SK-N-SH treated with all-trans-retinoic acid at 6 μM for 48 hours (cell line): ENCODE data around the gene GRIP1.

ENCODE experiments used
- ARNTL ChIP-seq: fragments of 450-650 bp; formaldehyde crosslinking; IDR thresholded peaks from 2 replicates; pipeline ENCODE4 v1.5.0; 2020; ENCODE audit warnings: low read depth, mild to moderate bottlenecking, moderate library complexity, borderline replicate concordance
- CREB5 ChIP-seq: fragments of 250-450 bp; sonication (Bioruptor Pico); IDR thresholded peaks from 2 replicates; pipeline ENCODE4 v1.5.1; 2020; ENCODE audit warnings: low read depth, mild to moderate bottlenecking, moderate library complexity
- ESRRG ChIP-seq: fragments of 250-450 bp; sonication (Bioruptor Pico); IDR thresholded peaks from 2 replicates; pipeline ENCODE4 v1.6.1; 2021; ENCODE audit warnings: mild to moderate bottlenecking
- PATZ1 ChIP-seq: fragments of 250-450 bp; sonication (Bioruptor Pico); IDR thresholded peaks from 2 replicates; pipeline ENCODE4 v1.8.0; 2020; ENCODE audit warnings: mild to moderate bottlenecking, moderate library complexity, borderline replicate concordance
- POU6F1 ChIP-seq: fragments of 250-450 bp; sonication (Bioruptor Pico); IDR thresholded peaks from 2 replicates; pipeline ENCODE4 v1.8.0; 2021; ENCODE audit warnings: low read depth, mild to moderate bottlenecking, moderate library complexity, borderline replicate concordance
- PPARA ChIP-seq: fragments of 250-450 bp; sonication (Bioruptor Pico); IDR thresholded peaks from 2 replicates; pipeline ENCODE4 v1.5.0; 2020; ENCODE audit warnings: mild to moderate bottlenecking, borderline replicate concordance
- RARB ChIP-seq: fragments of 250-450 bp; sonication (Bioruptor Pico); IDR thresholded peaks from 2 replicates; pipeline ENCODE4 v1.8.0; 2021; ENCODE audit warnings: mild to moderate bottlenecking, moderate library complexity
- TOX ChIP-seq: fragments of 250-450 bp; sonication (Bioruptor Pico); IDR thresholded peaks from 2 replicates; pipeline ENCODE4 v1.8.0; 2021; ENCODE audit warnings: mild to moderate bottlenecking, moderate library complexity, borderline replicate concordance
- TSHZ2 ChIP-seq: fragments of 250-450 bp; sonication (Bioruptor Pico); IDR thresholded peaks from 2 replicates; pipeline ENCODE4 v1.5.0; 2020; ENCODE audit warnings: mild to moderate bottlenecking, moderate library complexity
- ZC3H10 ChIP-seq: fragments of 250-450 bp; sonication (Bioruptor Pico); IDR thresholded peaks from 2 replicates; pipeline ENCODE4 v1.5.1; 2021; ENCODE audit warnings: mild to moderate bottlenecking, moderate library complexity
- ZFP3 ChIP-seq: fragments of 250-450 bp; sonication (Bioruptor Pico); IDR thresholded peaks from 2 replicates; pipeline ENCODE4 v1.5.0; 2020; ENCODE audit warnings: mild to moderate bottlenecking, moderate library complexity
- ZFP30 ChIP-seq: fragments of 450-650 bp; formaldehyde crosslinking; IDR thresholded peaks from 2 replicates; pipeline ENCODE4 v1.5.0; 2022; ENCODE audit warnings: mild to moderate bottlenecking, moderate library complexity
- ZNF565 ChIP-seq: fragments of 450-650 bp; formaldehyde crosslinking; conservative IDR thresholded peaks from 2 replicates; pipeline ENCODE4 v1.5.0; 2020; ENCODE audit warnings: low read depth, mild to moderate bottlenecking, moderate library complexity
- ZNF70 ChIP-seq: fragments of 450-650 bp; formaldehyde crosslinking; IDR thresholded peaks from 2 replicates; pipeline ENCODE4 v1.5.0; 2020; ENCODE audit warnings: mild to moderate bottlenecking, moderate library complexity

- no peak for TF ChIP-seq RARB (CRISPR knock-in tag)
- no peak for TF ChIP-seq PATZ1 (CRISPR knock-in tag)
- no peak for TF ChIP-seq ARNTL (CRISPR knock-in tag)
- no peak for TF ChIP-seq TSHZ2 (CRISPR knock-in tag)
- TF ChIP-seq POU6F1 (CRISPR knock-in tag), result no peak
- no peak for TF ChIP-seq ZNF70
- no peak for TF ChIP-seq ZNF565 (CRISPR knock-in tag)
- TF ChIP-seq ZC3H10 (CRISPR knock-in tag), result no peak
- TF ChIP-seq ZFP30 (CRISPR knock-in tag), result no peak
- no peak for TF ChIP-seq ZFP3 (CRISPR knock-in tag)
- TF ChIP-seq CREB5 (CRISPR knock-in tag), result no peak
- TF ChIP-seq TOX (CRISPR knock-in tag), result no peak
- TF ChIP-seq ESRRG (CRISPR knock-in tag), result no peak
- no peak for TF ChIP-seq PPARA (CRISPR knock-in tag)
These were observed 337.8 kb downstream of the GRIP1 start for GRCh38 chr12:66341126-66341525.
